ENCODE measurements around the gene DALRD3. TPM values are rescaled to one million over a fixed set of nuclear protein-coding genes. Genes with fewer than 3 reads are reported as not detected.

The DALRD3 gene
- total and polyA plus RNA-seq, 2 of the 8 experiments (the other 6 are each of a cell fraction or from before 2014, with no cell fraction given): 30.4 to 86.5 TPM

- ChIA-PET CTCF (ENCODE audit: partially characterized antibody) (interaction anchor here (0.6 kb wide), 1 partner anchor 242 kb away, joined by 4 read pairs; no protein-coding TSS in a partner anchor), POLR2A (ENCODE audit: partially characterized antibody) (interaction anchor here (1.0 to 2.1 kb wide), 3 partner anchors 18 to 39 kb away, joined by 3 to 6 read pairs (median 4); partner anchors contain the start of genes NDUFAF3 and QRICH1)
- no peak overlapping the region for H2AFZ ChIP-seq (ENCODE audit: low read length)
- no peak overlapping the region for H3K4ac ChIP-seq (replicated peaks; ENCODE audit: insufficient read length, low read depth, low read length)
- no peak overlapping the region for H4K5ac ChIP-seq (ENCODE audit: insufficient read length, low read depth, low read length)
- H2BK12ac ChIP-seq (ENCODE audit: low read depth, low read length): no peak overlapping the region
- no peak overlapping the region for H2BK15ac ChIP-seq (ENCODE audit: low read length)
- H3K4me2 ChIP-seq (ENCODE audit: insufficient read depth in 1 of 2, low read depth in 2 of 2, low read length in 2 of 2): no peak overlapping the region
- H3K79me2 ChIP-seq (ENCODE audit: control insufficient read depth in 1 of 2, insufficient read depth in 2 of 2, low read length in 2 of 2): peaks cover 0 to 17% of the 10 kb centered on the region in 2 experiments; a peak in 2 of 4 replicates
- H3K9ac ChIP-seq (replicated peaks in 1 of 4; ENCODE audit: extremely low read depth in 1 of 4, low read depth in 3 of 4, low read length in 3 of 4): no peak overlapping the region
- no peak overlapping the region for H2AK5ac ChIP-seq (ENCODE audit: low read depth, low read length)
- no peaks in the 10 kb centered on the region for H3K9me3 ChIP-seq (ENCODE audit: insufficient read depth in 2 of 2, low read depth in 1 of 2, low read length in 1 of 2)
- TF ChIP-seq SRF (IDR thresholded peaks at IDR 0.05; ENCODE audit: low read depth, low read length) (no peak), RNF2 (IDR thresholded peaks at IDR 0.05; ENCODE audit: borderline replicate concordance, low read depth, low read length, missing control alignments, poor library complexity, severe bottlenecking) (no peak), FOSL1 (IDR thresholded peaks at IDR 0.05; ENCODE audit: insufficient read depth, low read depth, low read length) (no peak), NANOG (IDR thresholded peaks at IDR 0.05; ENCODE audit: insufficient read depth, low read depth, low read length, poor library complexity, severe bottlenecking) (no peak), NRF1 (IDR thresholded peaks at IDR 0.05; ENCODE audit: low read depth, low read length) (no peak), CTBP2 (IDR thresholded peaks at IDR 0.05; ENCODE audit: borderline replicate concordance, insufficient read depth, insufficient read length, low read length) (no peak), RBBP5 (IDR thresholded peaks at IDR 0.05; ENCODE audit: borderline replicate concordance, low read depth, low read length) (no peak), HDAC2 (IDR thresholded peaks at IDR 0.05; ENCODE audit: borderline replicate concordance in 1 of 2, low read depth in 2 of 2, low read length in 2 of 2) (no peak), SP1 (IDR thresholded peaks at IDR 0.05; ENCODE audit: low read depth, low read length) (no peak), CREB1 (IDR thresholded peaks at IDR 0.05) (no peak), SAP30 (IDR thresholded peaks at IDR 0.05; ENCODE audit: insufficient read depth, insufficient replicate concordance, low read length) (no peak)
- no peak overlapping the region for H3K18ac ChIP-seq (ENCODE audit: extremely low read depth, low read length)
- H3K27ac ChIP-seq (ENCODE audit: low read depth, low read length): no peak overlapping the region
- no peak overlapping the region for H2BK5ac ChIP-seq (ENCODE audit: low read depth, low read length)
- H3K36me3 ChIP-seq (ENCODE audit: control insufficient read depth in 2 of 4, insufficient read depth in 4 of 4, low read length in 3 of 4): peaks cover 32 to 57% (median 46%) of the 10 kb centered on the region in 4 experiments
- DNase-seq (ENCODE audit: low read depth in 1 of 2, low spot score in 2 of 2) (no peak), FAIRE-seq (no peak)
- H3K4me1 ChIP-seq (replicated peaks in 1 of 4; ENCODE audit: control insufficient read depth in 3 of 4, insufficient read depth in 4 of 4, low read length in 3 of 4): no peaks in the 10 kb centered on the region
- H3K79me1 ChIP-seq (ENCODE audit: low read depth, low read length): peaks cover 12% of the 10 kb centered on the region
- no peak overlapping the region for H2BK20ac ChIP-seq (ENCODE audit: low read length)
- no peaks in the 10 kb centered on the region for H3K23me2 ChIP-seq (ENCODE audit: low read depth, low read length)
- peaks cover 0 to 11% of the 10 kb centered on the region in 2 experiments for H4K20me1 ChIP-seq (replicated peaks in 1 of 2; ENCODE audit: control insufficient read depth in 1 of 2, insufficient read depth in 2 of 2, low read length in 2 of 2)
- H3K14ac ChIP-seq (ENCODE audit: insufficient read length): no peak overlapping the region
- H2BK120ac ChIP-seq (replicated peaks; ENCODE audit: low read depth, low read length): no peak overlapping the region
- no peak overlapping the region for H3K23ac ChIP-seq (ENCODE audit: insufficient read length)
- no peak overlapping the region for H3K56ac ChIP-seq (replicated peaks; ENCODE audit: insufficient read length, low read depth, low read length)
- 87% methylated on average over 2 of the region's 2 CpGs; no CpG with 5 or more reads in 1 of the 2 experiments for WGBS, 2 experiments (ENCODE audit: extremely low coverage in 1 of 2, insufficient coverage in 1 of 2, insufficient read length in 1 of 2, insufficient replicate concordance in 2 of 2, low coverage in 1 of 2, low lambda C conversion rate in 2 of 2, missing lambda C conversion rate in 1 of 2)
- no peak overlapping the region for H4K8ac ChIP-seq (ENCODE audit: extremely low read depth, insufficient read depth, low read length)
- H4K91ac ChIP-seq (replicated peaks; ENCODE audit: insufficient read length, low read length): no peak overlapping the region
- no peaks in the 10 kb centered on the region; a peak in 1 of 7 replicates for H3K27me3 ChIP-seq (replicated peaks in 1 of 4; ENCODE audit: control insufficient read depth in 3 of 4, extremely low read depth in 1 of 4, insufficient read depth in 3 of 4, low read length in 3 of 4)
- no peak overlapping the region for H3K4me3 ChIP-seq (ENCODE audit: extremely low read depth in 1 of 4, insufficient read depth in 2 of 4, low read depth in 3 of 4, low read length in 4 of 4)
These were observed 36.0 kb upstream of the DALRD3 start for GRCh38 chr3:49054344-49054862.
